Activated CD8-positive, alpha-beta memory T cell treated with anti-CD3 and anti-CD28 coated beads, Interleukin-2, amount 50 U/mL, for 1 hour (primary cell): ENCODE results near the gene AHSP.
A peak's percentile ranks its signal among the peaks of the same experiment; 100 is the strongest.
"Not testable (repeated sequence)": the region's sequence is repeated elsewhere in the genome, so short reads cannot be mapped to it uniquely, and the experiment has no call there.

Source experiments
- DNase-seq: peaks from one replicate; pipeline ENCODE4 v3.0.0-alpha.2; 2020; ENCODE audit errors: extremely low read depth

The AHSP gene

DNA sequence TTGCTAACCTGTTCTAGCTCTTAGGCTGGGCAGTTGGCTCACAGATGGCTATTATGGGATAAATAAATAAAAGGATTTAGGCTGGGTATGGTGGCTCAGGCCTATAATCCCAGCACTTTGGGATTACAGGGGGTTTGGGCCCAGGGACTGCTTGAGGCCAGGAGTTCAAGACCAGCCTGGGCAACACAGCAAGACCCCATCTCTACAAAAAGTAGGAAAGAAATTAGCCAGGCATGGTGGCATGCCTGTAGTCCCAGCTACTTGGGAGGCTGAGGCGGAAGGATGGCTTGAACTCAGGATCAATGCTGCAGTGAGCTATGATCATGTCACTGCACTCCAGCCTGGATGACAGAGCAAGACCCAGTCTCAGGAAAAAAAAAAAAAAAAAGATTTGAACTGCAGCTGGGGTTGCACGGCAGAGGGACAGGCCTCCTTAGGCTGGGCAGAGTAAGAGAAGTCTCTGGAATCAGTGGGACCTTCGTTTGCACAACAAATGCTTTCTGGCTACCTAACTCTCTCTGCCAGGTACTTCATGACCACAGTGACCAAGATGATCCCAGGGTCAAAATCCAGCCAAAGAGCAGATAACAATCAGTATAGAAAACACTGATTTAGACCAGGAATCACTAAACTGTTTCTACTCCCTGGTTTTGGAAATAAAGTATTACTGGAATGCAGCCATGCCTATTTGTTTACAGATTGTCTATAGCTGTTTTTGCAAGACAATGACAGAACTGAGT, 26.3 kb upstream of the AHSP start:
- no peak for DNase-seq

DNA sequence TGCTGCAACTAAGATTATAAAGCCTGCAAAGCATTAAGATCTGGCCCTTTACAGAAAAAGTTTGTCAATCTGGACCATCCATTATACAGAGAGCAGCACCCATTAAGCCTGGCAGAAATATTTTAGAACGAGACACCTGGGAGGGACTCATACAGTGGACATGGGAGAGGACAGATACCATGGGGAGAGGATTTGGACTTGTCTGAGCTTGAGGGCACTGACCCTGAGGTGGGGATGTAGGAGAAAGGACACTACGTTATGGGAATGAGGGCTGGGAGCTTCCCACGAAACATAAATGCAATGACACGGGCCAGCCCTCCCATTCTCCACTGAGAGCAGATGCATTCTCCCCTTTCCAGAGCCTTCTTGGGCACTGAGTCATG, 25.7 kb upstream of the AHSP start:
- no peak for DNase-seq

DNA sequence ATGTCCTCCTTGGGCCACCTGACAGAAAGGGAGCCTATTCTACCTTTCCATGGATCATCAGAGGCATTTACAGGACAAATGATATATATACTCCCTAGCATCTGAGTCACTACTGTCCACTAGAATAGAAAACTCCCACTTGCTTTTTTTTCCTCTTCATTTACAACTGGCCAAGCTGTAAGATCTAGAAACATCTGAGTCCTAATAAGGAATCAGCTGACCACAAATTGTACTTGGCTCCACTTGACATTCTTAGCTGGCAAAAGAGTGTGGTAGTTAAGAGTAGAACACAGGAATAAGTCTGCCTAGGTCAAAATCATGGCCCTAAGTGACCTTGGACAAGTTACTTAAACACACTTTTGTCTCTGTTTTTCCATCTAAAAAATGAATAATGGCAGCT, 24.7 kb upstream of the AHSP start:
- no peak for DNase-seq

DNA sequence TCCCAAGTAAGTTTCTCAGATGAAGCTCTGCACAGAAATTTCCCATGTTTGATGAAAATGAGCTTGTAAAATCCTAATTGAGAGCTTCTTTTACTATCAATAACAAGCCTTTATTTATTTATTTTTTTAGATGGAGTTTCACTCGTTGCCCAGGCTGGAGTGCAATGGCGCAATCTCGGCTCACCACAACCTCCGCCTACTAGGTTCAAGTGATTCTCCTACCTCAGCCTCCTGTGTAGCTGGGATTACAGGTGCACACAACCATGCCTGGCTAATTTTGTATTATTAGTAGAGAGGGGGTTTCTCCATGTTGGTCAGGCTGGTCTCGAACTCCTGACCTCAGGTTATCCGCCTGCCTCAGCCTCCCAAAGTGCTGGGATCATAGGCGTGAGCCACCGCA, 24.1 kb upstream of the AHSP start:
- DNase-seq, result not testable (repeated sequence)

DNA sequence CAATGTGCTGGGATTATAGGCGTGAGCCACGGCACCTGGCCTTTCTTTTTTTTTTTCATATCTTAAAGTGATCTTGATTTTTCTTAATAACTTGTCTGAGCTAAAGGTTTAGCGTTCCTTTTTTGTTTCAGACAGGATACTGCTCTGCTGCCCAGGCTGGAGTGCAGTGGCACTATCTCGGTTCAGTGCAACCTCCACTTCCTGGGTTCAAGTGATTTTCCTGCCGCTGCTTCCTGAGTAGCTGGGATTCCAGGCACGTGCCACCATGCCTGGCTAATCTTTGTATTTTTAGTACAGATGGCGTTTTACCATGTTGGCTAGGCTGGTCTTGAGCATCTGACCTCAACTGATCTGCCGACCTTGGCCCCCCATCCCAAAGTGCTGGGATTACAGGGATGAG, 23.5 kb upstream of the AHSP start:
- no peak for DNase-seq

DNA sequence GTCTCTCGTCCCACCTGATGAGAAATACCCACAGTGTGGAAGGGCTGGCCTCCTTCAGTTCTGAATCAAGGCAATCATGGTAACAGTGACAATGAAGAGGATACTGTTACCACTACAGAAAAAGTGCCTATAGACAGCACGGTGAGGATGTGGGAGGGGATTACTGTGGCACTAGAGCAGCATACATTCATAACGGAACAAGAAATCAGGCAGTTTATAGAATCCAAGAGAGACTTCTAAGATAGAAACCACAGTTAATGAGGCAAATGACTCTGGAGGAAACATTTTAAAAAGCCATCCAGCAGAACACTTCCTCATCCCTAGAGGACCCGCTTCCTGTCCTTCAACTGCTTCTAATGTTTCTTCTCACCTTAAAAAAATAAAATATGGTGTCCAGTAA, 22.2 kb upstream of the AHSP start:
- no peak for DNase-seq

DNA sequence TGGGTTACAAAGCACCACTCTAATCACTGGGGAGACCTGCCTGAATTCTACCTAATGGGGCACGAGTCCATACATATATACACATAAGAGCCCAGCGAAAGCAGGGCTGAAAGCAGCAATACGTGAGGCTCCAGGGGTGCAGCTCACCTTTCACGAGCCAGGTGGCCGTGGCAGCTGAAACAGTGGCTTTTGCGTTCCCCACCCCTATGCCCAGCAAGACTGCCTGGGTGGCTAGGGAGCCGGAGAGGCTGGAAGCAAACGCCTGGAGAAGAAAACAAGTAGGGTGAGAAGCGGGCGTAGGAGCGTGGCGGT, 20.1 kb upstream of the AHSP start:
- no peak for DNase-seq

DNA sequence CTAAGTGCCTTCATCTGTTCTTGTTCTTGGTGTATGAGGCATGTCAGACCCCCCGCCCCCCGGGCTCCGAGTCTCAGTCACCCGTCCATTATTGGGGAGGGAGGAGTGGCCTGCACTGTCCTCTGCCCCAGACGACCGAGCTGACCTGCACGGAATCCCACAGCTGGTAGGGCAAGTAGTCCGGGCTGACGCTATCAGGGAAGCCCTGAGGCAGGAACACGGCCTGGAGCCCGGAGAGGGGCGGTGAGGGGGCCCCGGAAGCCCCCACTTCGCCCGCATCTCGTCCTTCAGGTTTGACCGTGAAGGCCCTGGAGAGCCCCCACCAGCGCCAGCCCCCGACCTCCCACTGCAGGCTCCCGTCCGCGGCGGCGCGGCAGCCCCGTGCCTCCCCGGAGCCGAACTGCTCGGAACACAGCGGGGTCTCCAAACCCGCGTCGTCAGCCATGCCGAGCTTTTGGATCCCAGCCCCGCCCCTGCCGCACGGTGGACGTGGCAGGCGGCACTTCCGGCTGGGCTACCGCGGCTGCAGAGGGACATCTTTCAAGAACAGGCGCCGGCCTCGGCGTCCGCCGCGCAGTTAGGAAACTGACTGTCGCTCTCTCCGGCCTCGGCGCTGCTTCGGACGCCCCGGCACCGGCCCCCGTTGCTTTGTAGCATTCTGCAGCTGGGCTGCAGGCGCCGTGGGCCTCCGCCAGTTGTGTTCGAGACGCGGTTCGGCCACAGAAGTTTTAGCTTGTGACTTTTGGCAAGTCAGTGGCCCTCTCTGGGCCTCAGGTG, 19.6 kb upstream of the AHSP start, which contains the start of gene RUSF1:
RUSF1 (minus strand) TSS at position 463 of the 777 bp plus-strand sequence; CDS start at position 445, 18 bp downstream.
- peak; percentile 52 for DNase-seq

DNA sequence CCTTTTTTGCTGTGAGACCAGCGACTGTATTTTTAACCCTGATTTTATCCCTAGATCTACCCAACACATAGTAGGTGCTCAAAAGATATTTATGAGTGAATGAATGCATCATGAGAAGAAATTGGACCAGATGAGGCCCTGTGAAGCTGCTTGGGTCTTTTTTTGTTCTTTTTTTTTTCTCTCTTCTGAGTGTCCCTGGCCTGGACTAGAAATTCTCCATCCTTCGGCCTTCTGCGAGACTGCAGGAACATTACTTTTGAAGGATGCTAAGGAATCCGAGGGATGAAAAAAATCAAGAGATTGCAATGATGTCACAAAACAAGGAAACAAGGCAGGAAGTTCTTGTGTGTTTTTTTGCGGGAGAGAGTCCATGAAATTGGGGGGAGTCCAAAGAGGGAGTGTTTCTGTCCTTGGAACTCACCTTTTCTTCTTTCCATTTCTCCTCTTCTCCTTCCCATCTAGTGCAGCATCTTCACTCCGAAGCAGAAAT, 18.9 kb upstream of the AHSP start:
- no peak for DNase-seq

DNA sequence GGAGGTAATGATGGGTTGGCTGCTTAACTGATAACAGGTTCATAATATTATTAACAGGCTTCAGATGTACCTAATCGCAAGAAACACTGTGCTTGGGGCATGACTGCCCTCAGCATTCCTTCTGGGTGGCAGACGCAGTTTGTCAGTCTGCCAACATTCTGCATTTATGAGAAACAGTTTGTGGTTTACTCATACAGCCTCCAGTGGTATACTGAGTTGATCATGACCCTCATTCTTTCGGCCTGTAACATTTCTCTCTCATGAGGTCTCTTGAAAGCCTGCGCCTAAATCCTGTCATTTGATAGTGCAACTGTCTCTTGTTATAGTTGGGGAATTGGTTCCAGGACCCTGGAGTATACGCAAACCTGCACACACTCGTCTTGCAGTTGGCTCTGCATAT, 14.6 kb upstream of the AHSP start:
- DNase-seq, result no peak

DNA sequence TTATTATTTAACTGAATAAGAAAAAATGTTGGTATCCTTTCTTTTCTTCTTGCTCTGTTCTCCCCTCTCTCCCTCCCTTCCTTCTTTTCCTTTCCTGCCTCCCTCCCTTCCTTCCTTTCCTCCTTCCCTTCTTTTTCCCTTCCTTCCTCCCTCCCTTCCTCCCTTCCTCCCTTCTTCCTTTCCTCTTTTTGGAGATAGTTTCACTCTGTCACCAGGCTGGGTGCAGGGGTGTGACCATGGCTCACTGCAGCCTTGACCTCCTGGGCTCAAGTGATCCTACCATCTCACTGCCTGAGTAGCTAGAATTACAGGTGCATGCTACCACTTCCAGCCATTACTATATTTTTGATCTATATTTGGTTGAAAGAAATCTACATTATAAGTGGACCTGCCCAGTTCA, 13.8 kb upstream of the AHSP start:
- no peak for DNase-seq

DNA sequence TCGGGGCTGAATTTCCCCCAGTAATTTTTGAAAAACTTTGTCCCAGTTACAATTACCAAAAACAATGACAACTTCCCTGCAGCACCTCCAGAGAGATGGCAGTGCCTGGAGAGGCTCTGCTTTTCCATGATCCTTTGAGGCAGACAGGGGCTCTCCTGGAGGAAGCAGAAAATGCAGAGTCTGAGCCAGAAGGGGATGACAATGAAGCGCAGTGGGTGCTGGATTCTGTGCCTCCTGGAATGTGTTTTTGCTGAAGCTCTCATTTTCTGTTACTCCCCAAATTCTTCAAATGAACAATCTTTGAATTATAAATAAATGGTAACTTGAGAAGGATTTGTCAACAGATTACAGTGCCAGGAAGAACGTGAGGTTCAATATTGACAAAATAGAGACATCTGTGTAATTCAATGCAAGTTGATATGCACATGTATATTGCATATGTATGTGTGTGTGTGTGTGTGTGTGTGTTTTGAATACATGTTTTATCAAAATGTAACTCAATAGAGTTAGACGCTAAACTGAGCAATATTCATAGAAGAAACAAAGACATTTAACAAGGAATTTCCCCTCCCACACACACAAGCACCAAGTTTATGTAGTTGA, 9.8 kb upstream of the AHSP start:
- DNase-seq, result no peak

DNA sequence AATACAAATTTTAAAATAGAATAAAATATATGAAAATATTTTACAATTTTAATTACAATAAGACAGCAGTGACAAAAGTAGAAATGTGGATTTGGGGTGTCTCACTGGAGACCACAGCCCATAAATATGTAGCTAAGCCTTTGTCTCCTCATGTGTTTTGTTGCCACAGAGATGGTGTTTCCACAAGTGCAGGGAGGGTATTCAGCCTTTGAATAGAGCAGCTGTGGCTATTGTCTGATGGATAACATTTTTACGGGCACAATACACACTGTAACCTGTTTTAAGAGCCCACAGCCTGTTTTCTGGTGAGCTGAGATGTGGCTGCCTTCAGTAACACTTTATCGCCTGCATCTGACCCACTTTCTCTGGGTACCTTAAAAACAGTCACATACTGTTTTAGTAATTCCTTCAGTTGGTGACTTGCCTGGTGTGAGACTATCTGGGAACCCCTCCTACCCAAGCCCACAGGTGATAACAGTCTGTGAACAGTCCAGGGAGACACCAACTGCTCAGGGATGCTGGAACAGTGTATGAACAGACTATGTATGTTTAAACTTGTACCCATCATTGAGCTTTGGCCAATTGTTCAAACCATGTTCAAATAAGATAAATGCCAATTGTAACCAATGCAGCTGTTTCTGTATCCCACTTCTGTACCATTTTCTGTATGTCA, 7.8 kb upstream of the AHSP start:
- no peak for DNase-seq

DNA sequence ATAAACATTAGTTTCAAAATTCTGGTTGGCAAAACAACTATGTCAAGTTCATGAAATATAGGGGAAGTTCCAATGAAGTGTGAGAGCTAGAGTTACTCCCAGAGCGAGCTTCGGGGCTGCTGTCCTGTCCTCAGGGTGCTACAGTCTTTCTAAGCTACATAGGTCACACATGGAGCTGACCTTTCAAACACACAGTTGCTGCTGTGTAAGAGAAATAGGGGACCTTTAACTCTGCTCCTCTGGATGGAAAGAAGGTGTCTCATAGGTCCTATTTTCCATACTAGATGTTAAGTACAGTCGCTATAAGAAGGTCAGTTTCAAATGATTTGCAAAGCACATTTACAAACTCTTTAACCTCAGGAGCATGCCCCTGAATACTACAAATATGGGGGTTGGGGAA, 6.3 kb upstream of the AHSP start:
- no peak for DNase-seq

DNA sequence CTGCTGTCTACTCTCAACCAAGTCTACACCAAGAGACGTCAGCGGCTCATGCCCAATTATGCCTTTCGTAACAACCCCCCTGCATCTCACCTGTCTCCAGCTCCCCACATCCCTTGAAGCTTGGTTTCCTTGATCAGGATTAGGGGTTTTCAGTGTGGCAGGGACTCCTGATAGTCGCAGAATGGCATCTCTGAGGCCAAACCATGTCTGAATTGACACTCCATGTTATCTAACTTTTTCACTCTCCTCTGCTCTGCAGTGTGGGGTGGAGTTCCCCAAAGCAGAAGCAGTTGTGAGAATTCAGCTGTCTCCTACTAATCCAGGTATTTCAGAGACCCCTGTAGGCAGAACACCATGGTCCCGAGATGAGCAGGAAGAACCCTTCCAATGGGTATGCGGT, 5.6 kb upstream of the AHSP start:
- DNase-seq, result no peak

DNA sequence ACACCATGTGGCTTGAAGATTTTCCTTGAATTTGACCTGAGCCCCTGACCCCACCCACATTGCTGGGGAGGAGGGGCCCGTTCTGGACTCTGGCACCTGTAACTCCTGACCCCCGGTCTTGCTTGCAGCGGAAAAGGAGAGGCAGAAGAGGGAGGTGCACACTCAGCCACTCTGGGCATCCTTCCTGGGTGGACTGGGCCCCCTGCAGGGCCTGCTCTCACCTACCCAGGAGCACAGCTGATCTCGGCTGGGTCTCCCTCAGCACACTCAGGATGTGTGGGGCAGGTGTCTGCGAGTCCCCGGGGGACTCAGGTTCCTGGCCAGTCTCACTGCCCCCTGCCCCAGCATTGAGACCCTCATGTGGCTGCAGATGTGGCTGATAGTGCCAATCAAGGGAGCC, 3.9 kb upstream of the AHSP start:
- DNase-seq, result not testable (repeated sequence)

DNA sequence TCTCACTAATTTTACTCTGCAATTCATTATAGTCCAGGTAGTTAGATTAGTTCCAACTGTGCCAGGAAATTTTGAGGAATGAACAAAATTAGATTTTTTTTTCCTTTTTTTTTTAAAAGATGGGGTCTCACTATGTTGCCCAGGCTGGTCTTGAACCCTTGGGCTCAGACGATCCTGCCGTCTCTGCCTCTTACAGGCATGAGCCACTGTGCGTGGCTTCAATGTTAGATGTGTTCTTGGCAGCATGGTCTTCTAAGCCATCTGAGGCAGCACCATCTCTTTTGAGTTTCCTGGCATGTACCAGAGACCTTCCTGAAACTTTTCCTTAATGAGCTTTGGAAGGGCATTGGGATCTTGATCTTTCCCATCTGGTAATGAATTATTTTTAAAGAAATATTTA, 2.6 kb upstream of the AHSP start:
- no peak for DNase-seq

DNA sequence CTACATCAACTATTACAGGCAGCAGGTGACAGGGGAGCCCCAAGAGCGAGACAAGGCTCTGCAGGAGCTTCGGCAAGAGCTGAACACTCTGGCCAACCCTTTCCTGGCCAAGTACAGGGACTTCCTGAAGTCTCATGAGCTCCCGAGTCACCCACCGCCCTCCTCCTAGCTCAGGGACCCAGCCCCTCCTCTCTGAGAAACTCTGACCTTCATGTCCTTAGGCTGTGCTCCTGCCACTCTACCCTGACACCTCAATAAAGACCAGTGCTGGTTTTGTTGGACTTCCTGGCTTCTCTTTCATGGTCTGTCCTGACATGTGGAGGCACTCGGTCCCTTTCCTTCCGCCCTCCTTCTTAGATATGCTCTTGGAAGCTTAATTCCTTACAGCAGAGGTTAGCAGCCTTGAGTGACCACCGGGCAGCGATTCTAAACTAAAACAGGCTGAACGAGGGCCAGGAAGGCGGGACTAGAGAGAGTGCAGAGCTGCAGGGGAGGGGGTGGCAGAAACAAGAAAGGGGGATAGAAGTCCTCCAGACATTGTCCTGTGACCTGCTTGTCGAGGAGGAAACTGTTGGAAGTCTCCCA, 915 bp downstream of the AHSP start:
- no peak for DNase-seq

DNA sequence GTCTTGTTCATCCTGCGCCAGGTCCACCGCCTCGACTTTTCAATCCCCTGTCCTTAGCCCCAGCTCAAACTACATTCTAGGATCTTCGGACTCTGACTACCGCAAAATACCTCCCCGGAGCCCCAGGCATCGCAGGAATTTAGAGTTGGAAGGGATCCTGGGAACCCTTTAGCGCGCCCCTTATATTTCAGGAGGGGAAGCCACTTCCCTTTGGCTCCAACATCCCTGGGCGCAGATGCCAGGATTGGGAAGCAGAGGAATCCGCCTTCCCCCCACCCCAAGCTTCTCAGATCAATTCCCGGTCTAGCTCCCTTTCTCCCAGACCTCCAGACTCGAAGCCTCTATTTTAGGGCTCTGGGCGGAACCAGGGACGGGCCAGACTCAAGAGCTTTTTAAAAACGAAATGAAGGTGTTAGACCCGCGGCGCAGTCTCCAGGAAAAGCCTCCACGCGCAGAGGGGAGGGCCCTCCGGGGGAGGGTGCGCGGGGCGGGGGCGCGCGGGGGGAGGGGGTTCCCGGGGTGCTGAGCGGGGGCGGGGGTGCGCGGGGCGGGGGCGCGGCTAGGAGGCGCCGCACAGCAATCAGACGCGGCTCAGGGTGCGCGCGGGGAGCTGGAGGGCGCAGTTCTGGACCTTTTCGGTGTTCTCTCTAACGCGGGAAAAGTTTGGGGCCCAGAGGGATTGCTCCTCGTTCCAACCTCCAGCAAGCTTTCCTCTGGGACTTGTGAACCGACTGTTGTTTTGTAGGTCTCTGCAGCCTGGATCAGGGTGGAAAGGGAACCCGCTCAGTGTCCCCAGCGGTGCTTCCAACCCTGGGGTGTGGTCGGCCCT, 1.6 kb downstream of the AHSP start:
- DNase-seq, result no peak

DNA sequence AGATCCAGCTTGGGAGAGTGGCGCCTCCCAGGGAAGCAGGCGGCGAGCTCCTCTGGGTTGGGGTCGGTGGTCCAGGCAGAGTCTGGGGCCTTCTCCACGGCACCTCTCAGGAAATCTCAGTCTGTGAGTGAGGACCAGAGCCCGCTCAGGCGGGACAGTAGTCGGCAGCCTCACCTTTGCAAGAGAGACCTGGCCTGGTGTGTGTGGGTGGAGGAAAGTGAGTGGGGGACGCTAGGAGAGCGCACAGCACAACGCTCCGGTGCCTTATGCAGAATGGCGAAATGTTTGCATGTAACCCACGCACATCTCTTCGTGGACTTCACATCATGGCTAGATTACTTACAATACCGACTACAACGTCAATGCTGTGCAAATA, 2.2 kb downstream of the AHSP start:
- DNase-seq, result no peak

DNA sequence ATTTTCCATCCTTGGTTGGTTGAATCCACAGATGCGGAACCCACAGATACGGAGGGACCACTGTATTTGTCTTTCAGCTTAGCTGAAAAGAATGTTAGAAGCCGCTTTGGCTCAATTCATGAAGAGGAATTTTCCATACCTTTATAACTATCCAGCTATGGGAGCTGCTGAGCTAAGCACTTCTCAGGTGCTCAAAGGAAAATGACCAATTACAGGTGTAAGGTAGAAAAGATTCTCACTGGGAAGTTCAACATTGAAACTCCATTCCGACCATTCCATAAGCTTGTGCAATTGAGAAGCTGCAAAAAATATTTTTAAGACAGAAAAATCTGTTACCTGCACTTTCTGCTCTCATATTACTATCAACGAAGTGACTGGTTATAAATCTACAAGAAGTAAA, 2.7 kb downstream of the AHSP start:
- no peak for DNase-seq
